HG03460 (cell line): ENCODE measurements around the gene ABL2.
"Not testable (repeated sequence)": the region's sequence is repeated elsewhere in the genome, so short reads cannot be mapped to it uniquely, and the experiment has no call there.

ENCODE experiments used
- ATAC-seq: cut with Tn5 transposase; IDR thresholded peaks from one replicate; pipeline ENCODE4 v1.9.1; 2021; ENCODE audit not compliant: unreplicated experiment

Gene ABL2

DNA sequence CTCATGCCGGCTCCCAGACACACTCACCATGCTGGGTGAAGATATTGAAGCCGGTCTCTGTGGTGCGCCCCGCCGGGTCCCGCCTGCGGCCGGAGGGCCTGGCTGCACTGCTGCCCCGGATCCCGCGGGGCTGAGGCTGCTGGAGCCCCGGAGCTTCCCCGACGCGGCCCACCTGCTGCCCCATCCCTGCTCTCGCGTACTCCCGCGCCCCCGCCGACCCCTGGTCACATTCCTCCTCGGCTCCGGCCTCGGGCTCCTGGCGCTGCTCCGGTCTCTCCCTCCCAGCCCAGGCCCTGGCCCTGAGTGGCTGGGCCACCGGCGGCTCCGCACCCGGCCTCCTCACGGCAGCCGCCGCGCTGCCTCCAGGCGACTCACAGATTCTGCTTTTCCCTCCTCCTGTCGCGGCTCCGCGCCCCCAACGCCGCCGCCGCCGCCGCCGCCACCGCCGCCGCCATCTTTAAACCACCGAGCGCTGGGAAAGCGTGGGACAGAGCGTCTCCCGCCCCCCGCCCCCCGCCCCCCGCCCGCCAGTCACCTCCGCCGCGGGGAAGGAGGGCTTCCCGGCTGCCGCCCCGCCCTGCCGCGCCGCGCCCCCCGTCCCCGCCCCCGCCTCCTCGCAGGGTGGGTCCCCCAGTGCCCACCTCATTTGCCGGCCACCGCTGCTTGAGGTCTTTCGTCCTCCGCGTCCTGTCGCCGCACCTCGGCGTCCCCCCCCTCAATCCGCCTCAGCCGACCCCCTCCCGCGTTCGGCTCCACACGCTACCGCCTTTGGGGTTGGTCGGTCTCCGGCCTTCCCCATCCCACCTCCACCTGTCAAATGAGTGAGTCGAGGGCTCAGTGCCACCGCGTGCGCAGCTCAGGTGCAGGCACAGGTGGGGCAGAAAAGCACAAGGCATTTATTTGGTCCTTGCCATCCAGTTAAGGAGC, at the start of gene ABL2:
ABL2 (minus strand) TSS at position 464 of the 927 bp plus-strand sequence; CDS start at position 184, 280 bp downstream.
- ATAC-seq: peak; percentile 68

DNA sequence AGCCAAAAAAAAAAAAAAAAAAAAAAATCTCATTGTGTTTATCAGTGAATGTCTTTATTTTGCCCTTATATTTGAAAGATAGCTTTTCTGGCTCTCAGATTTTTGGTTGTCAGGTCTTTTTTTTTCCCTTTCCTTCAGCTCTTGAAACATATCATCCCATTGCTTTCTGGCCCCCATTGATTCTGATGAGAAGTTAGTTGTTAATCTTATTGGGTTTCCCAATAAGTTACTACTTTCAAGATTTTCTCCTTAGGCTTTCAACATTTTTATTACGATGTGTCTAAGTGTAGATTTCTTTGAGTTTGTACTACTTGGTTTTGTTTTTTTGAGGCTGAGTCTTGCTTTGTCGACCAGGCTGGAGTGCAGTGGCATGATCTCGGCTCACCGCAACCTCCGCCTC, 49.4 kb upstream of the ABL2 start:
- no peak for ATAC-seq

DNA sequence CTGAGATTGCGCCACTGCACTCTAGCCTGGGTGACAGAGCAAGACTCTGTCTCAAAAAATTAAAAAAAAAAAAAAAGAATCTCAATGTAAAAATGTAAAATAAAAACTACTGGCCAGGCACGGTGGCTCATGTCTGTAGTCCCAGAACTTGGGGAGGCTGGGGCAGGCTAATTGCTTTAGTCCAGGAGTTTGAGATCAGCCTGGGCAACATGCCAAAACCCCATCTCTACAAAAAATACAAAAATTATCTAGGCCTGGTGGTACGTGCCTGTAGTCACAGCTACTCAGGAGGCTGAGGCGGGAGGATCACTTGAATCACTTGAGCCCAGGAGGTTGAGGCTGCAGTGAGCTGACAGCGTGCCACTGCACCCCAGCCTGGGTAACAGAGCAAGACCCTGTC, 44.9 kb upstream of the ABL2 start:
- not testable (repeated sequence) for ATAC-seq

DNA sequence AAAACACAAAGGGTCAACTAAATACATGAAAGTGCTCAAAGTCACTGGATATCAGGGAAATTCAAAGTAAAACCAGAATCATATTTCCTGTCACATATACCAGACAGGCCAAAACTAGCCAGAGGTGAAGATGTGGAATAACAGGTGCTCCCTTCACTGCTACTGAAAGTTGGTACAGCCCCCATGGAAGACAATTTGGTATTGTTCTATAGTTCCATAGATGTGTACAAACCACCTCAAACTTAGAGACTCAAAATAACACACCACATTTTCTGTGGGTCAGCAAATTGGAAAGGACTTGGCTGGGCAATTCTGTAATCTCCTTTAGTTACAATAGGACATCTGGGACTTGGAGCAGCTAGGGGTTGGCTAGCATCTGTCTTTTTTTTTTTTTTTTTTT, 39.6 kb upstream of the ABL2 start:
- ATAC-seq: no peak

DNA sequence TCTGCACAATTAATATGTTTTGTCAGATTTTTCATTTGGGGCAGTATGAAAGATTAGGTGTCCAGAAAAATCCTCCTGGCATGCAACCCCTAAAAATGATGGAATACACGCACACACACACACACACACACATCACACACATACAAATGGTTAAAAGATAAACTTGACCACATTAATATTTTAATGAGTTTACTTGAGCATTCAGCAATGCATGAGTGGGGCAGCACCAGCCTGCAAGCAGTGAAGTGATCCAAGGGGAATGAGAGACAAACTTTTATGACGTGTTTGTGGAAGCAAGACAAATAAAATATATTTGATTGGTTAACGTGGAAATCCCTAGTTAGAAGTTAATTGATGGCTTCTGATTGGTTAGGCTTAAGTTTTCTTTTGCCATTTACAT, 35.0 kb upstream of the ABL2 start:
- ATAC-seq: no peak

DNA sequence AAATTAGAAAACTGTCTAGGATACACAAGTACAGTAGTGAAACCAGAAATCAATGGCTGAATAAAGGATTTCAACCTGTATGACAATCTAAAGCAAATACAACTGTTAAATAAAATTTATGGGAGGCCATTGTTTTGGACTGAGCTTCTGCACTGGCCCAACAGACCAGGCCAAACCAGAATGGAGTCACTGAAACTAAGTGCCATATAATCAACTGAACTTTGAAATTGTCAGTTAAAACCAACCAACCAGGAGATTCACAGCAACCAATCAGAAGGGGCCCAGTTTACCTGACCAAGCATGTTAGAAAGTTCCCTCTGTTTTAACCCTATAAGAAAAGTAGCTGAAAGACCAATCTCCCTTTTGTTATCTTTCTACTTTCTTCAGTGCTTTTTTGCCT, 33.6 kb upstream of the ABL2 start:
- ATAC-seq: no peak

DNA sequence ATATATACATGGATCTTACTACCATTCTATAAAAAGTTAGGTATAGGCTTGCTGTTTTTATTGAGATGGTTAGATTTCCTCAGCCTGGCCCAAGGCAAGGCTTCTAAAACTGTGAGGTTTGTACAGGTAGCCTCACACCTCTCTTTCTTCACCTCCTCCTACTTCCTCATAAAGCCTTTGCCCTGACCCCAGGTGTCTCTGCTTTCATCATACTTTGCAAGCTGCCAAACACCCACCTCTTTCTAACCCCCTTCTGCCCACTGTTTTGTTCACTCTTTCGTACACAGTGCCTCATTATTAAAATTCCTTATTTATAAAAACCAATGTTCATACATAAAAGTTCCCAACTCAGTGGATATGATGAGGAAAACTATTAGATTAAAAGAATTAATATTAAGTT, 32.7 kb upstream of the ABL2 start:
- ATAC-seq: no peak

DNA sequence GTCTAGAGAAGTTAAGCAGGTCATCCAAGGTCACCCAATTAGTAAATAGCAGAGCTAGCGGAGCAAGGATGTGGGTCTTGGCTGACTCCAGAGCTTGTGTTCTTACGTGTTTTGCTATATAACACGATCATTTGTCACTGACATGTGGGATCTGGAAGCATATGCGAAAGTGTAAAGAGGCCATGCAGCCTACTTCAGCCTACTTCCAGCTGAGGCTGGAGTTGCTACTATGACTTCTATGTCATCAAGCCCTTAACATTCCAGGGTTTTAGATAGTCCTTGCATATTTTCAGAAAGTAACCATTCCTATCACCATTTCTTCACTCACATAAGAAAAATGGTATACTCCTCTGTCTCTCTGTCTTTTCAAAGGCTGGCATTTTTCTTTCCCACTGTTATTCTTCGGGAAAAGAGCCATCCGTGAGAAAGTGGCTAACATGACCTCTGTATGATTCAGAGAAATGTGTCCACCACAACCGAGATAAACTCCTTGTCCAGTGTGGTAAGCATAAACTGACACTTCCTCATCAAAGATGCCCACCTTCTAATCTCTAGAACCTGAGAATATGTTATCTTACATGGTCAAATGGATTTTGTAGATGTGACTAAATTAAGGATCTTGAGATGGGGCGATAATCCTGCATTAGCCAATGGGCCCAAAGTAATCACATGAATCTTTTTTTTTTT, 24.0 kb upstream of the ABL2 start:
- no peak for ATAC-seq

DNA sequence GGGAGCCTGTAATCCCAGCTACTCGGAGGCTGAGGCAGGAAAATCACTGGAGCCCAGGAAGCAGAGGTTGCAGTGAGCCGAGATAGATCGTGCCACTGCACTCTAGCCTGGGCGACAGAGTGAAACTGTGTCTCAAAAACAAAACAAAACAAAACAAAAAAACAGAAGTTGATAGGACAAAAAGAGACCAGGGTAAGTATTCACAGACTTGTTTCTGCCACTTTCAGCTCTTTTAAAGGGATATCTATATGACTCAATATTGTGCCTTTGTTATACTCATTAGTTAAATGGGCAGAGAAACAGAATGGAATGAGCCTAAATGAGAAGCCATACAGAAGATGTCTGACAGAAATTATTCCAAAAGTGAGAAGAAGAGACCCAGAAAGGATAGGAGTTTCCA, 23.1 kb upstream of the ABL2 start:
- no peak for ATAC-seq

DNA sequence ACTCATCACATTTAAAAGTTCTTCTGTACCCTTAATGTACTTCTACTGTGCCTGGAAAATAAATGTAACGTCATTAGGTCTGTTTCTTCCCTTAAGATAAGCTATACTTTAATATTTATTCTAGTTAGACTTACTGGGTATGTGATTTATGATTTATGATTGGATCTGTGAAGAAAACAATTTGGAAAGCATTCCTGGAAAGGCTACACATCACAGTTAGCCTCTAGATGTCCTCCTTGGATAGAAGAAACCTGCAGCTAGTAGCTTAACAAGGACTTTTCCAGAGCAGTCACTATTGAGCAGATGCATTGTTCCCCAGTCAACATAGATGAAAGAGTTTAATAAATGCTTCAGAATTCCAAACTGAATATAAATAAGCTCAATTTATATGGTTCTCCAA, 22.2 kb upstream of the ABL2 start:
- ATAC-seq: no peak

DNA sequence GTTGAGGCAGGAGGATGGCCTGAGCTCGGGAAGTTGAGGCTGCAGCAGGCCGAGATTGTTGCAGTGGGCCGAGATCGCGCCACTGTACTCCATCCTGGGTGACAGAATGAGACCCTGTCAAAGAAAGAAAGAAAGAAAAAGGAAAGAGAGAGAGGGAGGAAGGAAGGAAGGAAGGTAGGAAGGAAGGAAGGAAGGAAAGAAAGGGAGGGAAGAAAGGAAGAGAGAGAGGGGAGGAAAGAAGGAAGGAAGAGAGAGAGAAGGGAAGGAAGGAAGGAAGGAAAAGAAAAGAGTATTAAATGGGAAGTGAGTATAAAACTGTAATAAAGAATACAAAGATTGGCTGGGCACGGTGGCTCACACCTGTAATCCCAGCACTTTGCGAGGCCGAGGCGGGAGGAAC, 18.4 kb upstream of the ABL2 start:
- no peak for ATAC-seq

DNA sequence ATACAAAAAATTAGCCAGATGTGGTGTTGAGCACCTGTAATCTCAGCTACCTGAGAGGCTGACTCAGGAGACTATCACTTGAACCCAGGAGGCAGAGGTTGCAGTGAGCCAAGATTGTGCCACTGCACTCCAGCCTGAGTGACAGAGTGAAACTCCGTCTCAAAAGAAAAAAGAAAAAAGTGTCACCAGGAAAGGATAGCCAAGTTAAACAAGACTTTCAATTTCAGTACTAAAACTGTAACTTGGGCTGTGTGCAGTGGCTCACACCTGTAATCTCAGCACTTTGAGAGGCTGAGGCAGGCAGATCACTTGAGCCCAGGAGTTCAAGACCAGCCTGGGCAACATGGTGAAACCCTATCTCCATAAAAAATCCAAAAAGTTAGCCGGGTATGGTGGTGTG, 15.9 kb upstream of the ABL2 start:
- ATAC-seq: not testable (repeated sequence)

DNA sequence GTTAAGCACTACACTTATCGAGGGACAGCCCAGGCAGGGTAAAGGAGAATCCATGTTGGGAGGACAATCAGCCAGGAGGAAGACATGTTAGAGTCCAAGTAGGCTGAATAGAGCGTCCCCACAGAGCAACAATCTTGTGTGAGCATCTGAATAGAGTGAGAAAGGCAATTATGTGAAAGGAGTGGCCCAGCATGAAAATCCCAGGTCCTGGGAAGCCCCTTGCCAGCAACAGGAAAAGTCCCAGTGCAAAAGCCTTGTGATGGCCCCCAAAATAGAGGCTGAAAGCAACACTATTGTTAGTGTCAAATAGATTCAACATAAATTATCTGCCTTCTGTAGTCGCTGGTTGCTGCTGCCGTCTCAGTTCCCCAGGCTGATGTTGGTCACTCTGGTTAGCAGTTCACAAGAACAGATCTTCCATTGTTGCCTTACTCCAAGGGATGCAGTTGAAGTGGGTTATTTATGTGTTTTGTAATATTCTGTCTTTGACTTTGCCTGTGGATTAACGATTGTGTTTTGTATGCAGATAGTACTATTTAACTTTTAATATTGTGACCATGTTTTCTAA, 12.1 kb upstream of the ABL2 start:
- no peak for ATAC-seq

DNA sequence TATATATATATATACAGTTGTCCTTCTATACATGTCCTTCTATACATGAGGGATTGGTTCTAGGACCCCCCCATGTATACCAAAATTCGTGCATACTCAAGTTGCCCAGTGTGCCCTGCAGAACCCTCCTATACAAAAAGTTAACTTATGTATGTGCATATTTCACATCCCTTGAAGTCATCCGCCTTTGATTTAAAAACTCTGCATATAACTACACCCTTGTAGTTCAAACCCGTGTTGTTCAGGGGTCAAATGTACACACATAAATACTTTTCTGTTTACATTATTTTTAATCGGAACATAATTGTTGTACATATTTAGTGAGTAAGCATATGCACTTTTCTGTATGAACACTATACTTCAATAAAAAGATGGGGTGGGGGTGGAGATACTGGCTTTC, 7.7 kb upstream of the ABL2 start:
- no peak for ATAC-seq

DNA sequence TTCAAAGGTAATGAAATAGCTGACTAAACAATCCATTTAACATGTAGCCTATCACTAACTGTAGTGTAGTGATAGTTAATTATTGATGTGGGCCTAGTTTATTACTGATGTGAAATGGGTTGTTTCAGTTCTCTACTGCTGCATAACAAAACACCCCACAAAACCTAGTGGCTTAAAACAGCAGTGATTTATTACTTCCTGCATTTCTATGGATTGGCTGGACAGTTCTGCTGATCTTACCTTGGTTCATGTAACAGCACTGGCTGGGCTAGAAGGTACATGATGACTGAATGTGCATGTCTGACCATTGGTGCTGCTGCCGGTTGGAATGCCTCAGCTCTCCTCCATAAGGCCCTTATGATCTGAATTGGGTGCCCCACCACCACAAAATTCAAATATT, 5.4 kb upstream of the ABL2 start:
- no peak for ATAC-seq

DNA sequence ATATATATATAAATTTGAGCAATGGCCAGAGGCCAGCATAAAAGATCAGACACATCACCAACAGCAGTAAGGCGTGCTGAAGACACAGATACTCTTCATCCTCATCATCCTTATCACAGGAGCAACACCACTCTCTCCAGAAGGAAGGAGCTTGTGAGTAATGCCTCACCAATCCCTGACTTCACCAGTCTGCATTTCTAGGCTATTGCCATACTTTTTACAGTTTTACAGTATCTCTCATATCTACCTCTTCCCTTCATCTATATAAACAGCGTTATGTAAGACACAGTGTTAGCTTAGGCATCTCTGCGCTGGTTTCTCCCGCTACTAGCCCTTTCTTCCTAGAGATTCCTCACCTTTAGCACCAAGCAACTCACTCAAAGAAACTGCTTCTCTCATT, 2.4 kb upstream of the ABL2 start:
- ATAC-seq: no peak

DNA sequence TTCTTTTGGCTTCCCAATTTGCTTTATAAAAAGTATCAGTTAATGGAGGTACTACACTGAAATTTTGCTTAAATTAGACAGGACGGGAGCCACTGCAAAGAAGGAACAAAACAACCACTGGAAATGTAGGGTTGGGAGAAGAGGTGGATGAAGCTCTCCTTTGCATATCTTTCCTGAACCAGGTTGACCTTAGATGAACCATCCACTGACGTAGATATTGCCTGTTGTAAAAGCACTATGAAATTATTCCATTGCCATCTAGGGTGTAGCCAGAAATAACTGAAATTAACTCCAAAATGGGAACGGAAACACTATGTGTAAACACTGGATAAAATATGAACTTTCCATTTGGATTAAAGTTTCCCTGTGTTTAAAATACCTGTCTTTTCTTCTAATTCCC, 1.2 kb upstream of the ABL2 start:
- no peak for ATAC-seq

DNA sequence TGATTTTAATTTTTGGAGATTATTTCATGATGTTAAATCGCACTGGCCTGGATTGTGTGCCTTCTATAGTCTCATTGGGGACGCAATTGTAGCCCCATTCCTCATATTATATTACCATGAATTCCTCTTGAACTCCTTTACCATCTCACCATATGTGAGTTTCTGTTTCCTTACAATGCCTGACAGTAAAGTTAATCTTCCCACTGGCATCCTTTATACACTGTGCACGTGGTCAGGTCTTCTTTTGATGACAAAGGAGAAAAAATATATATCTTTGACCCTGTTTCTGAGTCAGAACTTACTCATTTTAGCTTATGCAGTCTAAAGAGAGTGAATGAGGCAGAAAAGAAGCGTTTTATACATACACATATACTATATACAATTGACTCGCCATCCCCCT, 774 bp upstream of the ABL2 start:
- ATAC-seq: no peak

DNA sequence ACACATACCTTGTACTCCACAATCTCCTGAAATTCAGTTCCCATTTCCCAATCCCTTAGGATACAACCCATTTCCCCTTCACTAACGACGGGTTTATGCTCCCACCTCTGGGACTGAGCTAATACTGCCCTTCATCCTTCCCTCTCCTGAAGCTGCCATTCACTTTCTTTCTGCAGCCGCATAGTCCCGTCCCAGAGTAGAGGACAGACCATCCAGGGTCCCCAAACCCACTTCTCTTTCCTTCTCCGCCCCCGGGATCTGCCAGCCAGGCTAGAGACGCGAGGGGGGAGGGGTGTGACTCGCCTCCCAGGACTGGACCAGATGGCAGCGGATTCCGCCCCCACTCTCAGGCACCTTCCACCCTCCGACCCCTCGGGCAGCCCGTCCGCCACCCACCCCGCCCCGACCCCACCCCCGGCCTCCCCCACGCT, 679 bp downstream of the ABL2 start:
- peak; percentile 25 for ATAC-seq

DNA sequence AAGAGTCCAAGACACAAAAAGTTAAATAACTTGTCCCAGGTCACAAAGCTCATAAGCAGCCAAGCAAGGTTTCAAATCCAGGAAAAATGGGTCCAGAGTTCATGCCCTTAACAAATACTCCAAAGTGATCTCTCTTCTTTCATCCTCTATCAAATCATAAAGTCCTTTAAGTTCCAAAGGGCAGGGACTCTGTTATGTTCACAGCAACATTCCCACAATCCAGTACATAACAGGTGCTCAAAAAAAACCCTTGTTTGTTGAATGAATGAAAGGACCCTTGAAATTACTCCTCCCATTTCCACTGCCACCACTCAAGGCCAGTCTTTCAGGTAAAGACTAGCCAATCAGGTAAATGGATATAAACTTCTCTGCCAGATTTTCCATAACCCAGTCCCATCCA, 2.7 kb downstream of the ABL2 start:
- ATAC-seq: no peak

DNA sequence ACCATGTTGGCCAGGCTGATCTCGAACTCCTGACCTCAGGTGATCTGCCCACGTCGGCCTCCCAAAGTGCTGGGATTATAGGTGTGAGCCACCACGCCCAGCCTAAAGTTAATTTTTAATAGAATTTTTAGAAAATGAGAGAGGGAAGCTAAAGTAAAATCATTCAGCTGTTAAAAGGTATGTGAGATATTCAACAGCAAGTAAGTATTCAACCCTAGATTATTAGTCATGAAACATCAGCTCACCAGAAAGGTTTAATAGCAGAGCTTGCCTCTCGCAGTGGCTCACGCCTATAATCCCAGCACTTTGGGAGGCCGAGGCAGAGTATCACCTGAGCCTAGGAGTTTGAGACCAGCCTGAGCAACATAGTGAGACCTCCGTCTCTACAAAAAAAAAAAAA, 5.0 kb downstream of the ABL2 start:
- not testable (repeated sequence) for ATAC-seq

DNA sequence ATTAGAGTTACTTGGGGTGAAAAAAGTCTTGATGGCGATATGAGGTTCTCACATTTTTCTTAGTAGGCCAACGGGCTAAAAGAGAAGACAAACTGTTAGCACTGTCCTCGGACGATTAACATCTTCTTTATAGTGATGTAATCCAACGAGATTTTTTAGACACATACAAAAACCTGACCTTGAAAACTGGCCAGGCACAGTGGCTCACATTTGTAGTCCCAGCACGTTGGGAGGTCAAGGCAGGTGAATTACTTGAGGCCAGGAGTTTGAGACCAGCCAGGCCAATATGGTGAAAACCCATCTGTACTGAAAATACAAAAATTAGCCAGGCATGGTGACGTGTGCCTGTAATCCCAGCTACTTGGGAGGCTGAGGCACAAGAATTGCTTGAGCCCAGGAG, 8.4 kb downstream of the ABL2 start:
- not testable (repeated sequence) for ATAC-seq
